Stomach smooth muscle (tissue), 2 donors: ENCODE data around the gene CCDC43.
"Not testable (repeated sequence)": the region's sequence is repeated elsewhere in the genome, so short reads cannot be mapped to it uniquely, and the experiment has no call there.

Source experiments
- H3K27ac ChIP-seq: one replicate; pipeline ENCODE4 v1.7.0; 2013; ENCODE audit warnings: mild to moderate bottlenecking, low read length, inconsistent platforms
- H3K27me3 ChIP-seq, 2 donors: one replicate each; pipeline ENCODE4 v1.7.0; 2013; ENCODE audit warnings: low read length in 2 of 2; ENCODE audit not compliant: insufficient read depth in 2 of 2, control insufficient read depth in 1 of 2
- H3K36me3 ChIP-seq, 2 donors: one replicate each; pipeline ENCODE4 v1.7.0; 2013; ENCODE audit warnings: low read length in 2 of 2; ENCODE audit not compliant: control insufficient read depth in 2 of 2, insufficient read depth in 2 of 2
- H3K4me1 ChIP-seq: one replicate; pipeline ENCODE4 v1.7.0; 2013; ENCODE audit warnings: low read length; ENCODE audit not compliant: control insufficient read depth, insufficient read depth
- H3K4me3 ChIP-seq, 2 donors: one replicate each; pipeline ENCODE4 v1.7.0; 2013; ENCODE audit warnings: low read length in 2 of 2
- H3K9ac ChIP-seq, 2 donors: one replicate each; pipeline ENCODE4 v1.7.0; 2013; ENCODE audit warnings: low read length in 2 of 2, mild to moderate bottlenecking in 1 of 2
- H3K9me3 ChIP-seq, 2 donors: one replicate each; pipeline ENCODE4 v1.7.0; 2013; ENCODE audit warnings: low read length in 2 of 2; ENCODE audit not compliant: control insufficient read depth in 2 of 2
- donor health status: healthy.
- donor health status: Pancreatic carcinoma.

Gene CCDC43

GRCh38 chr17:44645341-44645740, 44.2 kb downstream of the CCDC43 start:
- Histone ChIP-seq H3K4me1 (peaks cover 2% of the 10 kb centered on the region), H3K9ac (no peak overlapping the region)

GRCh38 chr17:44642834-44643233, 46.7 kb downstream of the CCDC43 start:
- H3K9ac ChIP-seq = no peak overlapping the region
- no peak overlapping the region for H3K27ac ChIP-seq
- H3K9me3 ChIP-seq = no peaks in the 10 kb centered on the region
- H3K4me3 ChIP-seq = no peak overlapping the region
- H3K4me1 ChIP-seq = peaks cover 2% of the 10 kb centered on the region
- no peaks in the 10 kb centered on the region for H3K36me3 ChIP-seq
- no peaks in the 10 kb centered on the region for H3K27me3 ChIP-seq

More at GRCh38 chr17:44645341-44645740, 44.2 kb downstream of the CCDC43 start:
- no peaks in the 10 kb centered on the region for H3K9me3 ChIP-seq
- no peaks in the 10 kb centered on the region for H3K27me3 ChIP-seq
- H3K4me3 ChIP-seq = no peak overlapping the region
- no peaks in the 10 kb centered on the region for H3K36me3 ChIP-seq
- no peak overlapping the region for H3K27ac ChIP-seq

- H3K9ac ChIP-seq = no peak overlapping the region
- H3K27ac ChIP-seq = no peak overlapping the region
- no peaks in the 10 kb centered on the region for H3K36me3 ChIP-seq
- no peaks in the 10 kb centered on the region for H3K9me3 ChIP-seq
- H3K4me3 ChIP-seq = no peak overlapping the region
- peaks cover 0 to 2% of the 10 kb centered on the region in 2 donors for H3K27me3 ChIP-seq
- H3K4me1 ChIP-seq = no peaks in the 10 kb centered on the region
Measured at GRCh38 chr17:44637066-44637465, 52.5 kb downstream of the CCDC43 start.

- no peaks in the 10 kb centered on the region for H3K36me3 ChIP-seq
- H3K9me3 ChIP-seq = no peaks in the 10 kb centered on the region
- no peak overlapping the region for H3K9ac ChIP-seq
Measured at GRCh38 chr17:44636562-44636961, 53.0 kb downstream of the CCDC43 start.

GRCh38 chr17:44634401-44634800, 55.2 kb downstream of the CCDC43 start:
- H3K9ac ChIP-seq, H3K36me3 ChIP-seq, H3K4me1 ChIP-seq, H3K27ac ChIP-seq, H3K4me3 ChIP-seq, H3K9me3 ChIP-seq, H3K27me3 ChIP-seq: not testable (repeated sequence)

More at GRCh38 chr17:44636562-44636961, 53.0 kb downstream of the CCDC43 start:
- no peak overlapping the region for H3K4me3 ChIP-seq
- peaks cover 0 to 2% of the 10 kb centered on the region in 2 donors for H3K27me3 ChIP-seq
- no peaks in the 10 kb centered on the region for H3K4me1 ChIP-seq
- H3K27ac ChIP-seq = no peak overlapping the region

GRCh38 chr17:44633998-44634397, 55.6 kb downstream of the CCDC43 start:
- H3K36me3 ChIP-seq = no peaks in the 10 kb centered on the region
- H3K27me3 ChIP-seq = peaks cover 0 to 2% of the 10 kb centered on the region in 2 donors
- H3K4me3 ChIP-seq = no peak overlapping the region
- no peak overlapping the region for H3K27ac ChIP-seq
- no peak overlapping the region for H3K9ac ChIP-seq
- no peaks in the 10 kb centered on the region for H3K9me3 ChIP-seq
- H3K4me1 ChIP-seq = no peaks in the 10 kb centered on the region

GRCh38 chr17:44630703-44631102, 58.9 kb downstream of the CCDC43 start:
- Histone ChIP-seq H3K27ac (no peak overlapping the region), H3K9me3 (no peaks in the 10 kb centered on the region), H3K27me3 (no peaks in the 10 kb centered on the region), H3K36me3 (no peaks in the 10 kb centered on the region), H3K4me1 (no peaks in the 10 kb centered on the region), H3K9ac (no peak overlapping the region), H3K4me3 (no peak overlapping the region)

- no peaks in the 10 kb centered on the region for H3K9me3 ChIP-seq
Measured at GRCh38 chr17:44629314-44629713, 60.3 kb downstream of the CCDC43 start.

GRCh38 chr17:44628243-44629188, 61.1 kb downstream of the CCDC43 start:
- Histone ChIP-seq H3K9me3 (peaks cover 0 to under 1% of the 10 kb centered on the region in 2 donors), H3K27ac (no peak overlapping the region), H3K27me3 (no peaks in the 10 kb centered on the region), H3K36me3 (no peaks in the 10 kb centered on the region), H3K9ac (no peak overlapping the region), H3K4me1 (no peaks in the 10 kb centered on the region), H3K4me3 (no peak overlapping the region)

More at GRCh38 chr17:44629314-44629713, 60.3 kb downstream of the CCDC43 start:
- no peak overlapping the region for H3K9ac ChIP-seq
- H3K27me3 ChIP-seq = no peaks in the 10 kb centered on the region
- H3K36me3 ChIP-seq = no peaks in the 10 kb centered on the region
- H3K27ac ChIP-seq = no peak overlapping the region
- H3K4me1 ChIP-seq = no peaks in the 10 kb centered on the region
- H3K4me3 ChIP-seq = no peak overlapping the region

- no peak overlapping the region for H3K27ac ChIP-seq
- H3K4me3 ChIP-seq = no peak overlapping the region
- no peaks in the 10 kb centered on the region for H3K36me3 ChIP-seq
- H3K27me3 ChIP-seq = no peaks in the 10 kb centered on the region
- no peak overlapping the region for H3K9ac ChIP-seq
- peaks cover 0 to 5% of the 10 kb centered on the region in 2 donors for H3K9me3 ChIP-seq
- no peaks in the 10 kb centered on the region for H3K4me1 ChIP-seq
Measured at GRCh38 chr17:44627513-44628242, 61.9 kb downstream of the CCDC43 start.
